Embryonic facial prominence (tissue), 1 donor: ENCODE measurements around the gene DNAH12.

Experiments
- DNase-seq: peaks from one replicate; pipeline ENCODE4 v3.0.0-alpha.2; 2016; ENCODE audit errors: extremely low spot score

Gene DNAH12, protein sequence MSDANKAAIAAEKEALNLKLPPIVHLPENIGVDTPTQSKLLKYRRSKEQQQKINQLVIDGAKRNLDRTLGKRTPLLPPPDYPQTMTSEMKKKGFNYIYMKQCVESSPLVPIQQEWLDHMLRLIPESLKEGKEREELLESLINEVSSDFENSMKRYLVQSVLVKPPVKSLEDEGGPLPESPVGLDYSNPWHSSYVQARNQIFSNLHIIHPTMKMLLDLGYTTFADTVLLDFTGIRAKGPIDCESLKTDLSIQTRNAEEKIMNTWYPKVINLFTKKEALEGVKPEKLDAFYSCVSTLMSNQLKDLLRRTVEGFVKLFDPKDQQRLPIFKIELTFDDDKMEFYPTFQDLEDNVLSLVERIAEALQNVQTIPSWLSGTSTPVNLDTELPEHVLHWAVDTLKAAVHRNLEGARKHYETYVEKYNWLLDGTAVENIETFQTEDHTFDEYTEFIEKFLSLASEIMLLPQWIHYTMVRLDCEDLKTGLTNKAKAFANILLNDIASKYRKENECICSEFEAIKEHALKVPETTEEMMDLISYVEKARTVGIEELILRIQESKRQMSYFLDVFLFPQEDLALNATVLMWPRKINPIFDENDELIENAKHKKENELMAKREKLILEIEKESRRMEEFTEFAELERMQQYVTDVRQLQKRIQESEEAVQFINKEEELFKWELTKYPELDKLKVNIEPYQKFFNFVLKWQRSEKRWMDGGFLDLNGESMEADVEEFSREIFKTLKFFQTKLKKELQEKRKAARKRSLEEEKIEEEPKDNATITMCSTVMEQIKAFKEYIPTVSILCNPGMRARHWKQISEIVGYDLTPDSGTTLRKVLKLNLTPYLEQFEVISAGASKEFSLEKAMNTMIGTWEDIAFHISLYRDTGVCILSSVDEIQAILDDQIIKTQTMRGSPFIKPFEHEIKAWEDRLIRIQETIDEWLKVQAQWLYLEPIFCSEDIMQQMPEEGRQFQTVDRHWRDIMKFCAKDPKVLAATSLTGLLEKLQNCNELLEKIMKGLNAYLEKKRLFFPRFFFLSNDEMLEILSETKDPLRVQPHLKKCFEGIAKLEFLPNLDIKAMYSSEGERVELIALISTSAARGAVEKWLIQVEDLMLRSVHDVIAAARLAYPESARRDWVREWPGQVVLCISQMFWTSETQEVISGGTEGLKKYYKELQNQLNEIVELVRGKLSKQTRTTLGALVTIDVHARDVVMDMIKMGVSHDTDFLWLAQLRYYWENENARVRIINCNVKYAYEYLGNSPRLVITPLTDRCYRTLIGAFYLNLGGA (N-terminal part only)

DNA sequence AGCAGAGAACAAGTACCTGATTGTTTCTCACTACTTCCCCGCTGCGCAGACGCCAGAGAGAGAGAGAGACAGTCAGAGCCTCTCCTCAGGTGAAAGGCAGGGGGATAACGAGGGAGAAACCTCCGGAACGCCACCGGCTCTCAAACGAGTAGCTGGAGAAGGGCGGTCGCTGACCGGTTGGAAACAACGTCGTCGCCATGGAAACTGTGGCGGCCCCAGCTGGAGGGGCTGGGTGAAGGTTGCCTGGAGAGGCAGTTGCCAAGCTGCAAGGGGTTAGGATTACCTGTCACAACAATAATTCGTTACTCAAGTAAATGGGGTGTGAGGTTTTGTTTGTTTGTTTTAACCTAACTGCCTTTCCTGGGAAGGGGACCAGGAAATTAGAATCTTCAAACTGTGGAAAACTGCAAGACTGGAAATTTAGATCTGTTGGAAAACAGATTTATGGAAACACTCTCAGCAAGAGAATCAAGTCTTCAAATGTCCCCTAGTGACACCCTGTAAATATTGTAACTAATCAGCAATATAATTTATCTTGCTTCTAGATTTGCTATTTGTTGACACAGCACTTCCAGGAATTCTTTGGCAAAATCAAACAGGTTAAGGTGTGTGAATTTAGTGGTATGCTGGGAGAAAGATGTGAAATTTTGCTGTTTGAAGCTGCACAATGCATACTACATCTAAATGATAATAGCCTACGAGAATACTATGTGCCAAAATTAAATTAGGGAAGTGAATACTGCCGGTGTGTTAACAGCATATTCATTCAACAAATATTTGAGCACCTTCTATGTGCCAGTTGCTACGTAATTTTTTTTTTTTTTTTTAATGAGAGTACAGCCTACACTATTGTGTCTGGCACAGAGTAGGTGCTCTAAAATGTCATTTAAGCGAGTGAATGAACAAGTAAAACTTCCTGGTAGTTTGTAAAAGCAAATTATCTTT is at the start of gene DNAH12:
DNAH12 (minus strand) TSS at position 164 of the 945 bp plus-strand sequence. CDS start 1,474 bp downstream, outside the sequence.
- peak; percentile 49 for DNase-seq

DNA sequence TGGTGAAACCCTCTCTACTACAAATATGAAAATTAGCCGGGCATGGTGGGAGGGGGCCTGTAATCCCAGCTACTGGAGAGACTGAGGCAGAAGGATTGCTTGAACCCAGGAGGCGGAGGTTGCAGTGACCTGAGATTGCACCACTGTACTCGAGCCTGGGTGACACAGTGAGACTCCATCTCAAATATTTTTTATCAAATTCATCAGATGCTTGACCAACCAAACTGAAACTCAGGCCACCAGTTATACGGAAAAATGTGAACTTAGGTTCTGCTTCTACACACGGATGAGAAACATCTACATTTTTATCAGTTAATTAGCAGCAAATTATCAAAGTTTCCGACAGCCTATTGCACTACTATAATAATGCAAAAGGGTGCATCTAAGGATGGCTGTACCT is 48.2 kb upstream of the DNAH12 start:
- no peak for DNase-seq

DNA sequence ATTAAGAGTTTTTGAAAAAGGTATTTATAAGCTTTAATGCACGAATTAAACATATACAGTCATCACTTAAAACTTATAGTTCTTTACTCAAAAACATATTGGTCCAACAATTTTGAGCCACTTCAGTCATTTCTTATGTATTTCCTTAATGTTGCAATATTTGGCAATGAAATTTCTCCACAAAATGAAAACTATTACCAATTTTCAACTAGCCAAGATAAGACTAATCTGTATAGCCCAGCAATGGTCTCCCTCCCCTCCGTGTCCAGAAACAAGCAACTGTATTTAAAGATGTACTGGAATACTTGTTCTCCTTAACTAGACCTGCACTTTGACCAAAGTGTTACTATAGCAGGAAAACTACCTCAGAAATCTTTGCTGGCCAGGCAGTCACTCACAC is 43.8 kb upstream of the DNAH12 start:
- DNase-seq, result no peak

DNA sequence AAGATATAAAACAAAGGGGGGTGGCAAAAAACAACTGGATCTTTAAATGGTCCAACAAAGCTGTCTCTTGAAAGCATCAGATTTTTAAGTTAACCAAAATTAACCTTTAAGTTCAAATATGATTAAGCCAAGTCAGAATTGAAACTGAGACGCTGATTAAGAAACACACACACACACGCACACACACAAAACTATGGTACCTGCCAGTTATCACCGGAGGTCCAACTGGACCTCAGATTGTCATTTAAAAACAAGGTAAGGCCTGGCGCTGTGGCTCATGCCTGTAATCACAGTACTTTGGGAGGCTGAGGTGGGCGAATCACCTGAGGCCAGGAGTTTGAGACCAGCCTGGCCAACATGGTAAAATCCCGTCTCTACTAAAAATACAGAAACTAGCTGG is 42.6 kb upstream of the DNAH12 start:
- no peak for DNase-seq

DNA sequence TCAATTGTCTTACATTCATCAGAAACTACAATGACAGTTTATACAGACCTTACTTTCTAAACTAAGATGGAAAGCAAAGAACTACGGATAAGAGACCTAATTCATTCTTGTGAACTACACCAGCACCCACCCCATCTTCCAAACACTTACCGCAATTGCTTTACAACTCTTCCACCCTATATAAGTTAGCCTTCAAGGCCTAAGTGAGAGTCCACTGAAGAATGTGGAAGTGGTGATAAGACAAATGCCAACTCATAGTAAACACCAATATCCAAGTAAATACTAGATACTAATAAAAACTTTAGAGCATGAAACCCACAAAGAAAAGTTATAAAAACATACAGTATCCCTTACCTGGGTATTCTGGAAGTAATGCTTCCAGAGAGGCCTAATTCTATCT is 39.4 kb upstream of the DNAH12 start:
- DNase-seq, result no peak

DNA sequence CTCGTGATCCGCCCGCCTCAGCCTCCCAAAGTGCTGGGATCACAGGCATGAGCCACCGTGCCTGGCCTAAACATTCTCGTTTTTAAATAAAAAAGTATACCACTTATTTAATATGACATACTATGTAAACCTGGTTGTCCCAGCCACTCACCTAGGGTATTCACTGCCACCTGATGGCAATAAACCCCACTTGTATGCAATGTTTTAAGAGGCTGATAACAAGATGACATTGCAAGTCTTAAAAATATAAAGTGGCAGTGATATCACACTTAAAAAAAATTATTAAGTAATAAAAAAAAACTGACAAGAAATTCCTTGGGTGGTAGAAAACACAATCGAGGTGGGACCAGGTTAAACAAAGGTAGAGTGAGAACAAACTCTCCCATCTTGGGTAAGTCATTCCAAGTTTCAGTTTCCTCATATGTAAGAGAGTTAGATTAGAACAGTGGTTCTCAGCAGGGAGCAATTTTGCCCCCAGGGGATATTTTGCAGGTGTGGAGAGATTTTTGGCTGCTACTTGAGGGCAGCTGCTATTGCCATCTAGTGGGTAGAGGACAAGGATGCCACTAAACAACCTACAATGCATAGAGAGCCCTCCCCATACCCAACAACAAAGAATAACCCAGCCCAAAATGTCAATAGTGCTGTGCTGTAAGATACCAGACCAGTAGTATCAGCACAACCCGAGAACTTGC is 38.5 kb upstream of the DNAH12 start:
- no peak for DNase-seq

DNA sequence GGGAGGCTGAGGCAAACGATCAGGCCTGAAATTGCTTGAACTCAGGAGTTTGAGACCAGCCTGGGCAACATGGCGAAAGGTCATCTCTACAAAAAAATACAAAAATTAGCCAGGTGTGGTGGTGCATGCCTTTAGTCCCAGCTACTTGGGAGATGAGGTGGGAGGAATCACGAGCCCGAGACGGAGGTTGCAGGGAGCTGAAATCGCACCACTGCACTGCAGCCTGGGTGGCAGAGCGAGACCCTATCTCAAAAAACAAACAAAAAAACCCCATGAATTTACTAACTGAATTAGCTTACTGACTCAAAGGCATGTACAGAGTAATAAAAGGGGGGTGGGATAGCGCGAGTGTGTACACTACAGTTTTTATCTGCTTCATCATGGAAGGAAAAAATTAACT is 33.7 kb upstream of the DNAH12 start:
- no peak for DNase-seq

DNA sequence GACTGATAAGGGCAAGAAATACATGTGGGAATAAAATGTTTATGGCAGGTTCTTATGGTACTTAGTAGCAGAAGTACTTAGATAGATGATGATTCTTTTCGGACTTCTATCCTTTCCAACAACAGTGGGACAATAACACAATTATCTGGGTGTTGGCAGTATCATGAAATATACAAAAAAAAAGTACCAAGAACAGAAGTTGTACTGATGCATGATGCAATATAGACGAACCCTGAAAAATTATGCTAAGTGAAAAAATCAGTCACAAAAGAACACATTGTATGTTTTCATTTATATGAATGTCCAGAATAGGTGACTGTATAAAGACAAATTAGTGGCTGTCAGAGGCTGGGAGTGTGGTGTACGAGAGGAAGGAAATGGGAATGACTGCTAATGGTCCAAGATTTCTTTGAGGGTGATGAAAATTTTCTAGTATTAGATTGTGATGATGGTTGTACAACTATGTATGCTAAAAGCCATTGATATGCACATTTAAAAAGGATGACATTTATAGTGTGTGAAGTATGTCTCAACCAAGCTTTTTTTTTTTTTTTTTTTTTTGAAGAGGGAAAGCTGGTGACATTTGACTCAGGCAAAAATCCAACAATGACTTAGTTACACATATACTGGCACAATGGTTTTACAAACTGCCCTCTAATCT is 32.0 kb upstream of the DNAH12 start:
- DNase-seq, result no peak

DNA sequence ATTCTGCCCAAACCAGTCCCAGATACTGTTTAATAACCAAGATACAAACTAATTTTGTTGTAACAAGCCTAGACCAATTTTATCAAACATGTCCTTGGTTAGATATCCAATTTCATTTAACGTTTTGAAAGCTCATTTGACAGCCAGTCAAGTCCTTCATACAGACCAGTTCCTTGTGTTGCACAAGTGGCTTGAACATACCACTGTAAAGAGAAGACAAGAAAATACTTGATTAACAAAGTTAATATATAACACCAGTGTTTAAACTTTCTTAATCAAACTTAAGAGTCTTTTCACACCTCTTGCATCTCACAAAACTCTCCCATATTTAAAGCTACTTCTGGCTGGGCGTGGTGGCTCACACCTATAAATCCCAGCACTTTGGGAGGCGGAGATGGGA is 28.0 kb upstream of the DNAH12 start:
- no peak for DNase-seq

DNA sequence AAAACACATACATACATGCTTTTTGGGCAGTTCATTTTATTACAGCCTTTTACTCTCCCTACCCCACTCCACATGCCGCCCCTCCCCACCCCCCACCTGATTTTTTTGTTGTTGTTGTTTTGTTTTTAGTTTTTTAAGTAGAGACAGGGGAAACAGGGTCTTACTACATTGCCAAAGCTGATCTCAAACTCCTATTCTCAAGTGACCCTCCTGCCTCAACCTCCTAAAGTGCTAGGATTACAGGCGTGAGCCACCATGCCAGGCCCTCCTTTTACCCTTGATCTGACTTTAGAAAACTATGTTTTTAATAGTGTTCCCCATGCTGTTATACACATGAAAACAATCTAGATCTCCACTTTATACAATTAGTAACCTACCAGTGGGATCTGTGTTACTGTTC is 26.7 kb upstream of the DNAH12 start:
- no peak for DNase-seq

DNA sequence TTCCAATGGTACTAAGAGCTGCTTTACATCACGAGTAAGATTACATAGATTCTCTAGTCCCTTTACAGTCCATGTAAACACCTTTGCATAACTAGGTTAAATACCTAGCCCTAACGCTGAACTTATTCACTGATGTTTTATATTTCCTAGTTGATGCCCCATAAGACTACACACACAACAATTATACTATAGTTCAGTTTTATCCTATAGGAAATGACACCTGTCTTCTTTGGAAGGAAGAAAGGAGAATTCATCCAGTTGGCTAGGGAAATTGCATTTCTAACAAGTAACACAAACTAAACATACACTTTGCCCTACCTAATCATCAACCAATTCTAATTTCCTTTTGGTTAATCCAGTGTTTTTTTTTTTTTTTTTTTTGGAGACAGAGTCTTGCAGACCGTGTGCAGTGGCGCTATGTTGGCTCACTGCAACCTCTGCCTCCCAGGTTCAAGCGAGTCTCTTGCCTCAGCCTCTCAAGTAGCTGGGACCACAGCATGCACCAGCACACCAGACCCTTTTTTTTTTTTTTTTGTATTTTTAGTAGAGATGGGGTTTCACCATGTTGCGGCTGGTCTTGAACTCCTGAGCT is 25.8 kb upstream of the DNAH12 start:
- DNase-seq, result no peak

DNA sequence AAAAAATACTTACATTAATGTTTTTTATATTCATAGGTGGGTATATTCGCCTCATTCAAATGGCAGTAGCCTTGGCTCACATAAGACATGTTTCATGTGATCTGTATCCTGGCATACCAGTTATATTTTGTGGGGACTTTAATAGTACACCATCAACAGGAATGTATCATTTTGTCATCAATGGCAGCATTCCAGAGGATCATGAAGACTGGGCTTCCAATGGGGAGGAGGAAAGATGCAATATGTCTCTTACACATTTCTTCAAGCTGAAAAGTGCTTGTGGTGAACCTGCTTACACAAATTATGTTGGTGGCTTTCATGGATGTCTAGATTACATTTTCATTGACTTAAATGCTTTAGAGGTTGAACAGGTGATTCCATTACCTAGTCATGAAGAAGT is 15.4 kb upstream of the DNAH12 start:
- DNase-seq, result no peak

DNA sequence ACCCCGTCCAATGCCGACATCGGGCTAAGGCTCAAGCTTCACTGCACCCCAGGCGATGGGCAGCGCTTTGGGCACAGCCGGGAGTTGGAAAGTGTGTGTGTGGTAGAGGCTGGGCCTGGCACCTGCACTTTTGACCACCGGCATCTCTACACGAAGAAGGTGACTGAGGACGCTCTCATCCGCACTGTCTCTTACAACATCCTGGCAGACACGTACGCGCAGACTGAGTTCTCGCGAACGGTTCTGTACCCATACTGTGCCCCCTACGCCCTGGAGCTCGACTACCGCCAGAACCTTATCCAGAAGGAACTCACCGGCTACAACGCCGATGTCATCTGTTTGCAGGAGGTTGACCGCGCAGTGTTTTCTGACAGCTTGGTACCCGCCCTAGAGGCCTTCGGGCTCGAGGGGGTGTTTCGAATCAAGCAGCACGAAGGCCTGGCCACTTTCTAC is 13.0 kb upstream of the DNAH12 start:
- no peak for DNase-seq

DNA sequence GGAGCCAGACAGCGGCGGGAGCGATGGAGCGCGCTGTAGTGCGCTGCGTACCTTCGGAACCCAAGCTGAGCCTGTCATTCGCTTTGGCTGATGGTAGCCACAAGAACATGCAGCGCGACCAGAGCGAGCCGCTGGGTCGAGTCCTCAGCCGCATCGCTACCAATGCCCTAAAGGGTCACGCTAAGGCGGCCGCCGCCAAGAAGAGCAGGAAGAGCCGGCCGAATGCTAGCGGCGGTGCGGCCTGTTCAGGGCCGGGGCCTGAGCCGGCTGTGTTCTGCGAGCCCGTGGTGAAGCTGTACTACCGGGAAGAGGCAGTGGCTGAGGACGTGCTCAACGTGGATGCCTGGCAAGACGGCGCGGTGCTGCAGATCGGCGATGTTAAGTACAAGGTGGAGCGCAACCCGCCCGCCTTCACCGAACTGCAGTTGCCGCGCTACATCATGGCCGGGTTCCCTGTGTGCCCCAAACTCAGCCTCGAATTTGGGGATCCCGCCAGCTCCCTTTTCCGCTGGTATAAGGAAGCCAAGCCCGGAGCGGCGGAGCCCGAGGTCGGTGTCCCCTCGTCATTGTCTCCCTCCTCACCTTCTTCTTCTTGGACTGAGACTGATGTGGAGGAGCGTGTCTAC is 12.4 kb upstream of the DNAH12 start:
- DNase-seq, result no peak

DNA sequence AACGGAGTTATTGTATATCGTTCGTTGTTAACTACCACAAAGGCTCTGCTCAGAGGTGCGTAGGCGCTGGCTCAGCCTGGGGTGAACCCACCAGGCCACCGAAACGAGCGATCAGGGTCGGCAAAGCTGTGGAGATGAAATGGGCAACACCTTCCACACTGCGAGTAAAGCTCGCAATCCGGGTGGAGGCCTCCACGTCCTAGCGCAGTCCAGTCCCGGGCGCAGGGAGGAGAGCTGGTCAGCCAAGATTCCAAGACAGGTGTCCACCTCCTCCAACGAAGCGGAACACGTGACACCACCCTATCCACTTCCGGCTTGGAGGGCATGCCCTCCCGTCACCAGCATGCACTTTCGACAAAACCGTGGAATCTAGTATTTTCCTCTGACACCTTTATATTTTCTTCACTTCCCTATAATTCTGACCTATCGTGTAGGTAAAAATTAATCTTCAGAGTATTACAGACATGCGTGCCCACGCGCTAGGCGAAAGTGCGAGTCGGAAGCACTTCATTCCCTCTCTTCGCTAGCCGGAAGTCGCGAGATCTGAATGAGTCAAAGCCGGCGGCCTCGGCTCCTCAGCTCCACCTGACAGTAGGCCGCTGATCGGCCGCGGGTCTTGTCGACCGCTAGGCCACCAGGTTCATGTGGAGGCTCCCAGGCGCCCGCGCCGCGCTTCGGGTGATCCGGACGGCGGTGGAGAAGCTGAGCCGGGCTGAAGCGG is 11.8 kb upstream of the DNAH12 start, which contains the start of gene PDE12:
PDE12 (plus strand) TSS at position 537 of the 721 bp plus-strand sequence; CDS start at position 643, 106 bp downstream.
- peak; percentile 65 for DNase-seq

DNA sequence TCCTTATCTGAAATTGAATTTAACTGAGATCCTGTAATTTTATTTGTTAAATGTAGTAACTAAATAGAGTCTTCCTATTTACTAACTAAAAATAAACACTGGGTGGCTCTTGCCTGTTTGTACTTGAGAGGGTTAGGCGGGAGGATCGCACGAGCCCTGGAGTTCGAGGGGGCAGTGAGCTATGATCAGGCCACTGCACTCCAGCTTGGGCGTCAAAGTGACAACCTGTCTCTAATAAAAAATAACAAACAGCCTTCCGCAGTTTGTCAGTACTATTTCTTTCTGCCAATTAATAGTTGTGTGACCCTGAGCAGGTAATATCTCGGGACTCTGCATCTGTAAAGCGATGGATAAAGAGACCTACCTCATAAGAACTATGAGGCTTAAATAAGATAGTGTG is 11.2 kb upstream of the DNAH12 start:
- DNase-seq, result no peak

DNA sequence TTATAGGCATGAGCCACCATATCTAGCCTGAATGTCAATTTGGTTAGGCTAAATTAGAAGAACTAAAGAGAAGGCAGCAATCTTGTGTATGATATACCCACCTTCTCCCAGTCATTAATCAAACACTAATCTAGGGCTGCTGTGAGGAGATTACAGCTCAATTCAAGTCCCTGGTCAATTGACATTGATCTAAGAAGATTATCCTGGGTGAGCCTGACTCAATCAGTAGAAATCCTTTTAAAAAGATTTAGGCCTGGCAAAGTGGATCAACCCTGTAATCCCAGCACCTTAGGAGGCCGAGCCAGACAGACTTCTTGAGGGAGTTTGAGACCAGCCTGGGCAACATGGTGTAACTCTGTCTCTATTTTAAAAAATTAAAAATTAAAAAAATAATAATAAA is 2.5 kb upstream of the DNAH12 start:
- no peak for DNase-seq
